Naive B cell (primary cell): ENCODE results near the gene HSBP1. TPM values are rescaled to one million over a fixed set of nuclear protein-coding genes. Genes with fewer than 3 reads are reported as not detected.
A peak's percentile ranks its signal among the peaks of the same experiment; 100 is the strongest.

Source experiments
- ATAC-seq, 2 donors: fragments of 150-1000 bp; cut with Tn5 transposase; 2 replicates each; pipeline ENCODE4 v1.10.0; 2021; ENCODE audit warnings: low read depth in 2 of 2, mild to moderate bottlenecking in 2 of 2, moderate library complexity in 2 of 2
- DNase-seq: peaks from one replicate; pipeline ENCODE4 v3.0.0; 2022
- H3K27ac Mint-ChIP-seq, 6 donors: one replicate each; pipeline ENCODE4 v1.8.0; 2020 to 2022; ENCODE audit warnings: mild to moderate bottlenecking in 6 of 6, mixed read lengths in 6 of 6, moderate library complexity in 5 of 6, inconsistent platforms in 2 of 6
- H3K27me3 Mint-ChIP-seq, 3 donors: one replicate each; pipeline ENCODE4 v1.8.0; 2021 to 2022; ENCODE audit warnings: mixed read lengths in 3 of 3, mild to moderate bottlenecking in 1 of 3
- H3K36me3 Mint-ChIP-seq, 2 donors: one replicate each; pipeline ENCODE4 v1.8.0; 2020 to 2022; ENCODE audit warnings: mixed read lengths in 2 of 2, inconsistent platforms in 1 of 2, mild to moderate bottlenecking in 1 of 2
- H3K4me1 Mint-ChIP-seq, 3 donors: one replicate each; pipeline ENCODE4 v1.8.0; 2020 to 2022; ENCODE audit warnings: mixed read lengths in 3 of 3, inconsistent platforms in 1 of 3, mild to moderate bottlenecking in 1 of 3, moderate library complexity in 1 of 3
- H3K4me3 Mint-ChIP-seq, 8 donors: one replicate each; pipeline ENCODE4 v1.8.0; 2020 to 2022; ENCODE audit warnings: mild to moderate bottlenecking in 8 of 8, mixed read lengths in 8 of 8, moderate library complexity in 8 of 8, inconsistent platforms in 2 of 8
- H3K9me3 Mint-ChIP-seq, 7 donors: one replicate each; pipeline ENCODE4 v1.8.0; 2020 to 2022; ENCODE audit warnings: mixed read lengths in 7 of 7, mild to moderate bottlenecking in 5 of 7, inconsistent platforms in 2 of 7, moderate library complexity in 1 of 7
- polyA plus RNA-seq, 6 donors: library from polyadenylated mRNA; unstranded; fragments of 300-500 nt; fragmentation: Illumina TruSeq; gene quantifications; one replicate each; pipeline ENCODE4 v1.2.3, GENCODE V29; 2021; ENCODE audit warnings: low read depth in 6 of 6

HSBP1 gene
- polyA plus RNA-seq, 6 donors from 2014 or later, result 33.1 to 42.8 (median 39.9) TPM

GRCh38 chr16:83850947-83851346, 43.2 kb downstream of the HSBP1 start:
- no peaks in the 10 kb centered on the region for H3K9me3 Mint-ChIP-seq
- no peaks in the 10 kb centered on the region for H3K36me3 Mint-ChIP-seq
- peaks cover 4 to 28% (median 26%) of the 10 kb centered on the region in 3 donors for H3K27me3 Mint-ChIP-seq
- H3K4me1 Mint-ChIP-seq, result peaks cover 6 to 13% (median 12%) of the 10 kb centered on the region in 3 donors
- no peak overlapping the region for H3K4me3 Mint-ChIP-seq
- no peak overlapping the region for H3K27ac Mint-ChIP-seq
- DNase-seq (no peak), ATAC-seq (no peak)

- Mint-ChIP-seq H3K36me3 (no peaks in the 10 kb centered on the region), H3K4me3 (peak overlapping the region in 1 of 8 donors; percentile 43), H3K4me1 (peaks cover 6 to 12% (median 11%) of the 10 kb centered on the region in 3 donors), H3K27me3 (peaks cover 4 to 33% (median 26%) of the 10 kb centered on the region in 3 donors), H3K9me3 (no peaks in the 10 kb centered on the region), H3K27ac (no peak overlapping the region)
- no peak for ATAC-seq
- DNase-seq, result no peak
These were observed 43.7 kb downstream of the HSBP1 start for GRCh38 chr16:83851473-83851872.

GRCh38 chr16:83852774-83853173, 45.0 kb downstream of the HSBP1 start:
- ATAC-seq (no peak), DNase-seq (no peak)
- Mint-ChIP-seq H3K36me3 (no peaks in the 10 kb centered on the region), H3K9me3 (no peaks in the 10 kb centered on the region), H3K27ac (no peak overlapping the region), H3K4me3 (no peak overlapping the region), H3K4me1 (no peaks in the 10 kb centered on the region), H3K27me3 (peaks cover 4 to 35% (median 26%) of the 10 kb centered on the region in 3 donors)

GRCh38 chr16:83853834-83854233, 46.1 kb downstream of the HSBP1 start:
- ATAC-seq, result no peak
- H3K27me3 Mint-ChIP-seq, result peaks cover 4 to 39% (median 26%) of the 10 kb centered on the region in 3 donors
- DNase-seq, result no peak

GRCh38 chr16:83854420-83854819, 46.6 kb downstream of the HSBP1 start:
- Mint-ChIP-seq H3K9me3 (no peaks in the 10 kb centered on the region), H3K27ac (no peak overlapping the region), H3K36me3 (no peaks in the 10 kb centered on the region), H3K27me3 (peaks cover 4 to 39% (median 26%) of the 10 kb centered on the region in 3 donors), H3K4me1 (no peaks in the 10 kb centered on the region), H3K4me3 (no peak overlapping the region)
- no peak for DNase-seq
- no peak for ATAC-seq

More at GRCh38 chr16:83853834-83854233, 46.1 kb downstream of the HSBP1 start:
- Mint-ChIP-seq H3K4me3 (no peak overlapping the region), H3K27ac (no peak overlapping the region), H3K36me3 (no peaks in the 10 kb centered on the region), H3K9me3 (no peaks in the 10 kb centered on the region), H3K4me1 (no peaks in the 10 kb centered on the region)

- Mint-ChIP-seq H3K36me3 (no peaks in the 10 kb centered on the region), H3K9me3 (no peaks in the 10 kb centered on the region), H3K4me3 (no peak overlapping the region), H3K4me1 (no peaks in the 10 kb centered on the region), H3K27ac (no peak overlapping the region), H3K27me3 (peaks cover 4 to 42% (median 20%) of the 10 kb centered on the region in 3 donors)
- DNase-seq, result no peak
- no peak for ATAC-seq
These were observed 49.0 kb downstream of the HSBP1 start for GRCh38 chr16:83856792-83857191.

GRCh38 chr16:83859265-83859664, 51.5 kb downstream of the HSBP1 start:
- DNase-seq (no peak), ATAC-seq (no peak)
- no peak overlapping the region for H3K4me3 Mint-ChIP-seq
- H3K9me3 Mint-ChIP-seq, result no peaks in the 10 kb centered on the region
- H3K27ac Mint-ChIP-seq, result no peak overlapping the region
- H3K27me3 Mint-ChIP-seq, result peaks cover 0 to 25% (median 1%) of the 10 kb centered on the region in 3 donors
- no peaks in the 10 kb centered on the region for H3K36me3 Mint-ChIP-seq
- no peaks in the 10 kb centered on the region for H3K4me1 Mint-ChIP-seq

GRCh38 chr16:83862661-83863060, 54.9 kb downstream of the HSBP1 start:
- peaks cover 0 to 12% (median 4%) of the 10 kb centered on the region in 7 donors for H3K9me3 Mint-ChIP-seq
- H3K36me3 Mint-ChIP-seq, result peaks cover 6 to 9% of the 10 kb centered on the region in 2 donors
- no peak overlapping the region for H3K4me3 Mint-ChIP-seq
- DNase-seq, result no peak
- ATAC-seq, result no peak
- no peak overlapping the region for H3K27ac Mint-ChIP-seq
- no peaks in the 10 kb centered on the region for H3K4me1 Mint-ChIP-seq
- H3K27me3 Mint-ChIP-seq, result peaks cover 0 to 27% (median 0%) of the 10 kb centered on the region in 3 donors

- Mint-ChIP-seq H3K4me1 (no peaks in the 10 kb centered on the region), H3K9me3 (peaks cover 0 to 12% (median 4%) of the 10 kb centered on the region in 7 donors), H3K27ac (peak overlapping the region in 1 of 6 donors; percentile 75), H3K27me3 (peaks cover 0 to 32% (median 0%) of the 10 kb centered on the region in 3 donors), H3K36me3 (peaks cover 6 to 9% of the 10 kb centered on the region in 2 donors), H3K4me3 (no peak overlapping the region)
- ATAC-seq, result no peak
- no peak for DNase-seq
These were observed 55.9 kb downstream of the HSBP1 start for GRCh38 chr16:83863682-83864081.

Other genes starting within 250 kb of the HSBP1 start
- gene MLYCD, start 91.1 kb downstream of the HSBP1 start, polyA plus RNA-seq, result 1 to 10 TPM in 4 of 6 donors, under 1 TPM in 2; 0.15 to 2.4 (median 1.6) TPM
- gene OSGIN1, start 145.3 kb downstream of the HSBP1 start, polyA plus RNA-seq, result under 1 TPM in 3 of 6 donors, not detected in 3; 0.20 to 0.85 (median 0.24) TPM
- gene NECAB2, start 160.3 kb downstream of the HSBP1 start, polyA plus RNA-seq, result not detected
- gene SLC38A8, start 234.8 kb downstream of the HSBP1 start, polyA plus RNA-seq, result not detected